GM19240 (cell line): ENCODE measurements around the gene GALNT1.
A peak's percentile ranks its signal among the peaks of the same experiment; 100 is the strongest.

Experiments
- DNase-seq: peaks from one replicate; pipeline ENCODE4 v3.0.0; 2011; ENCODE audit warnings: low spot score; ENCODE audit not compliant: insufficient read length

Gene GALNT1

GRCh38 chr18:35616664-35617423 lies 35.3 kb downstream of the GALNT1 start:
- DNase-seq = peak; percentile 65

GRCh38 chr18:35617865-35618264 lies 36.3 kb downstream of the GALNT1 start:
- DNase-seq = no peak

DNA sequence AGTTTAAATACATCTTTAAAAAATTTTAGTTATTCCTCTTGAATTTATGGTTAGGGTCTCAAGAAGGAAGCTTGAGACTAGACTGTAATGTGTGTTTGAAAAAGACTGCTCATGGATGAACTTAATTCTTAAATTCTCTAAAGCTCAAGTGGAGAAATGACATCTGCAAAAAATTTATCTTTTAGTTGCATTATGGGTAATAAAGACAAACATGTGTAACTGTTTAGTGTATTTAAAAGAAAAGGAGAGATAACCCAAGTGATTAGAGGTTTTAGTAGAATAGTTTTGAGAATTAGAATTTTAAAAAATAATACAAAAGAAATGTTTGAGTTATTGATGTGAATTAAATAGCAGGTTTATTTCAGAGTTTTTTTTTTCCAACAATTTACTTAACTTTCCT lies 36.7 kb downstream of the GALNT1 start:
- no peak for DNase-seq

DNA sequence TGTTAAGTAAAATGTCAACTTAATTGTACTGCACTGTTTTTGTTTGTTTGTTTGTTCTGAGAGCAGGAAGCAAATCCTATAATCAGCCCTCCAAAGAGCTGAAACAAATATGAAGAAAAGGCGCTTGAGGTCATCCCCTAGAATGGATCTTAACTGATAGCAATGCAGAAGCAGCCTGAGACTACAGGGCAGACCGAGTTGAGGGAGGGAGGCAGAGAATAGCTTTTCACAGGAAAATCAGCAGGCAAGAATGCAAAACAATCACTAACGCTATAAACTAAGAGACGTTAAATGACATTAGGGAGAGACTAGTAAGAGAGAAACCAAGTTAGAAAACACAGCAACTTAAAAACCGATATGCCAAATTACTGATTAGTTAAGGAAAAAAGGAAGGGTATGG lies 37.2 kb downstream of the GALNT1 start:
- DNase-seq = no peak

GRCh38 chr18:35619464-35619863 lies 37.9 kb downstream of the GALNT1 start:
- no peak for DNase-seq

DNA sequence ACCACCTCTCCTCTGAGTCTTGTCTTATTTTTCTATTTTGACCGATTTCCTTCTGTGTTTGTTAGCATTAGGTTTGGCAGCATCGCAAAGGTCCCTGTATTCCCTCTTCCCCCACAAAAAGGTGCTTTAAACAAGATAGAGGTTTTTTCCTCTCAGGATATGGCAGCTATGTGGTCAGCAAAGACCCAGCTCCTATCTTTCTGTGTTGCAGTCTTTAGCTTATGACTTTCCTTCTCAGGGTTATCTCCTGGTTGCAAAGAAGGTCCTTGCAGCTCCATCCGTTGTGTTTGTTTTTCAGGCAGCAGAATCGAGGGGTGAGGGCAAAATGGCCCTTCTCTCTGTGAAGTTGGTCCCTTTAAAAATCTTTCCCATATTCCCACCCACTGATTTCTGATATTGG lies 38.4 kb downstream of the GALNT1 start:
- no peak for DNase-seq

DNA sequence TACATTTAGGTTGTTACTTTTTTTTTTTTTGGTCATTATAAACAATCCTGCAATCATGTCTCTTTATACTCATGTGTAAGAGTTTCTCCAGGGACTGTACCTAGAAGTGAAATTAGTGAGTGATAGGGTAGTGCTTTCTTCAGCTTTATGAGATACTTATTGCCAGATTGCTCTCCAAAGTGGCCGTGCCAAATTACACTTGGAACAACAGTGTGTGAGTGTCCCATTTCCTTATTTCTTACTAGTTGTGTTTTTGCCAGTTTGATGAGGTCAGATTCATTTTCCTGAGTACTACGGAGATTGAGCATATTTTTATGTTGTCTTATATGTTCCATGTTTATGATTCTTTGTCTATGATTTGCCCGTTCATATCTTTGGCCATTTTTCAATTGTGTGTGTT lies 39.2 kb downstream of the GALNT1 start:
- DNase-seq = no peak

GRCh38 chr18:35623255-35623654 lies 41.7 kb downstream of the GALNT1 start:
- DNase-seq = no peak

DNA sequence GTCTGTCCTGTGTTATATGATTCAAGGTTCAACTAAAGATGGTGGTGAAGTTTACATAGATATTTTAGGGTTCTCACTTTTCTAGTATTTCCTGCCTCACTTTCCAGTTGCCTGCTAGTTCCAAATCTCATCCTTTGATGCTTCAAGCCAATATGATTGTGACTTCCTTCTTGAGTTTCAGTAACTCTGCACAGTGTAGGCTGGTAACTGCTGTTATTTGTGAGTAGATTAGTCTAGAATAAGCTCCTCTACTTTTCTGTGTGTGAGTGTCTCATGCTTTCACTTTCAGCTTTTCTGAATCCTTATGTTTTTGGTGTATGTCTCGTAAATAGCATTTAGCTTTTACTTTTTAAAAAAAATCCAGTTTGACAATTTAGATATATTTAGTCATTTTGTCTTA lies 42.6 kb downstream of the GALNT1 start:
- peak; percentile 17 for DNase-seq

- no peak for DNase-seq
Observed at GRCh38 chr18:35625232-35625631, 43.7 kb downstream of the GALNT1 start.

DNA sequence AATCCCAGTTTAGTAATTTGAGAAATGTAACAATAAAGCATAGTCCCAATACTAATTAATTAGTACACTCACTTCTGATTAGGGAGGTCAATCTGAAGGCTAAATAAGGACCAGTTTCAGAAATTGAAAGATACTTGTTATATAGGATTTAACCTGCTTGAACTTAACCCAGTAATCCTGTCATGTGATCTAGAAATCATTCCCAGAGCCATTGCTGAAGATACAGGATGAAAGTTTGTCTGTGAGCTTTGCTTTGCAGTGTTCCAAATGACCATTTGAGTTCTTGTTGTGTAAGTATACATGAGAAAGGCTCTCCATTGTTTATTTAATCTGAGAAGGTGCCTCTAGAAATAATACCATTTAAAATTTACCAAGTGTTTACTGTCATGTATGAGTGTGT lies 52.2 kb downstream of the GALNT1 start:
- DNase-seq = no peak

DNA sequence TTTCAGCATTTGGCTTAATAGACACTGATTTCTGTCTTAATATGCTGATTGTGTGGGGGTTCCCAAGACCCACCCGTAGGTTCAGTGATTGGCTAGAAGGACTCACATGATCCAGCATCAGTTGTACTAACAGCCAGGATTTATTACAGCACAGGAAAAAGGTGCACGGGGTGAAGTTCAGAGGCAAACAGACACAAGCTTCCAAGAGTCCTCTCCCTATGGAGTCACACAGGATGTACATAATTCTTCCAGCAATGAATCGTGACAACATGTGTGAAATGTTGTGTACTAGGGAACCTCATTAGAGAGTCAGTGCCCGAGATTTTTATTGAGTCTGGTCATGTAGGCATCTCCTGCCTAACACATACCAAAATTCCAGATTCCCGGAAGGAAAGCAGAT lies 52.8 kb downstream of the GALNT1 start:
- DNase-seq = no peak

- DNase-seq = no peak
Observed at GRCh38 chr18:35635170-35635569, 53.6 kb downstream of the GALNT1 start.

- DNase-seq = no peak
Observed at GRCh38 chr18:35637227-35637626, 55.7 kb downstream of the GALNT1 start.

- DNase-seq = no peak
Observed at GRCh38 chr18:35639296-35639695, 57.8 kb downstream of the GALNT1 start.

GRCh38 chr18:35641467-35641866 lies 59.9 kb downstream of the GALNT1 start:
- no peak for DNase-seq

GRCh38 chr18:35641916-35642315 lies 60.4 kb downstream of the GALNT1 start:
- no peak for DNase-seq

GRCh38 chr18:35642802-35643201 lies 61.3 kb downstream of the GALNT1 start:
- DNase-seq = no peak

DNA sequence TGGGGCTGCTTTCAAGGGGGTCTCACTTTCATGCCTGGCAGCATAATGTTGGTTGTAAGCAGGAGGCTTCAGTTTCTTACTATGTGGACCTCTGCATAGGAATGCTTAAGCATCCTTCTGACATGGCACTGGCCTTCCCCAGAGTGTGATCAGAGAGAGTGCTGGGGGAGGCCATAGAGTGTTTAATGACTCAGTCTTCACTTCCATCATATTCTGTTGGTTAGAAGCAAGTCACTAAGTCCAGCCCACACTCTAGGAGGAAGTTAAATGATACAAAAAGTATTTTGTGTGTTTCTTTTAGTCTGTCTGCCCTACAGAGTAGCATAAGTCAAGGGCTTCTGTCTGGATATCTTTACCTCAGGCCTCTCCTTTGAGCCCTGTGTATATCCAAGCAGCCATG lies 64.9 kb downstream of the GALNT1 start:
- no peak for DNase-seq

DNA sequence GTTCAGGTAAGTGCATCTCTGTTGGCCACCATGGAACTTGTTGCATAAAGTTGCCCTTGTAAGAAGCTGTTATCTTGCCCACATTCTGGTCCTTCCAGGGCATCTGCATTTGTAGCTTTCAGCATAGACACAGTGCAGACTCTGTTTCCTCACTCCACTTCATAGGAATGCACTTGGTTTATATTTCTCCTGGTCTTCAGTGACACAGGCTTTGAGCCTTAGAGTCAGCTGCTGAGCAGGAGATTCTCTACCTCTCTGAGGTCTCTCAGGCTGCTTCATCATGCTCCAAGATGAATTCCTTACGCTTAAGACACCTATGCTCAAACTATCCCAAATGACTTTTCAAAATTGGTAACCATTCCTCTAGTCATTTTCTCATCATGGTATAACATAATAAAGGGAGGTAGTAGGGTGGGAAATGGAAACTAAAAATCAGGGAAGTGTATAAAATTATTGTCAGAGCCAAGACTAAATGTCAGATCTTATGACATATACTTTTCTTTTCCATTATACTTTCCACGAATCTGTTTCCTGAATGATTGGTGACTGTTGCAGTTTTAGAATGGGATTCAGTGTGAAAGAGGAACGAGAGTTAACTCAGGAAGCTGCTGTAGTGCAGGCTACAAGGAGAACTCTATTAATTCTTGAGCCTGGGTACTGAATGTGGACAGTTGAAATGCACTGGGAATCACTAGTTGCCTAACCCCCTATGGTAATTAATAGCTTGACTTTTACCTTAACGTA lies 72.0 kb downstream of the GALNT1 start:
- no peak for DNase-seq

- DNase-seq = no peak
Observed at GRCh38 chr18:35658112-35658511, 76.6 kb downstream of the GALNT1 start.

- DNase-seq = no peak
Observed at GRCh38 chr18:35661483-35662146, 80.1 kb downstream of the GALNT1 start.
